Neutrophil (primary cell): ENCODE results near the gene SMU1.
"Not testable (repeated sequence)": the region's sequence is repeated elsewhere in the genome, so short reads cannot be mapped to it uniquely, and the experiment has no call there.

ENCODE experiments used
- H3K27ac ChIP-seq: fragments of 200-600 bp; sonication (generic); 2 replicates; pipeline ENCODE4 v1.5.1; 2016; ENCODE audit warnings: mild to moderate bottlenecking, moderate library complexity
- H3K27me3 ChIP-seq: fragments of 200-600 bp; sonication (generic); 2 replicates; pipeline ENCODE4 v1.6.0; 2016; ENCODE audit warnings: mild to moderate bottlenecking
- H3K36me3 ChIP-seq: fragments of 200-600 bp; sonication (generic); 2 replicates; pipeline ENCODE4 v1.5.1; 2017
- H3K4me1 ChIP-seq, 2 experiments: fragments of 200-600 bp in 1 of 2; sonication (generic) in 1 of 2; 1 replicate in 1 of 2; 2 replicates in 1 of 2; pipeline versions ENCODE4 v1.5.1 to v1.6.1; 2013 to 2016; ENCODE audit warnings: low read depth in 1 of 2, low read length in 1 of 2, mild to moderate bottlenecking in 1 of 2, moderate library complexity in 1 of 2; ENCODE audit not compliant: control insufficient read depth in 1 of 2, insufficient read depth in 1 of 2
- H3K4me3 ChIP-seq, 2 experiments: fragments of 200-600 bp in 1 of 2; sonication (generic) in 1 of 2; 1 replicate in 1 of 2; 2 replicates in 1 of 2; pipeline ENCODE4 v1.5.1; 2013 to 2016; ENCODE audit warnings: low read depth in 1 of 2, low read length in 1 of 2, mild to moderate bottlenecking in 1 of 2, moderate library complexity in 1 of 2
- H3K9me3 ChIP-seq: fragments of 200-600 bp; sonication (generic); 2 replicates; pipeline ENCODE4 v1.5.1; 2016
- CTCF ChIP-seq: fragments of 200-600 bp; sonication (generic); IDR thresholded peaks from 2 replicates; pipeline ENCODE4 v1.5.1; 2016; ENCODE audit warnings: antibody characterized with exemption

The SMU1 gene

DNA sequence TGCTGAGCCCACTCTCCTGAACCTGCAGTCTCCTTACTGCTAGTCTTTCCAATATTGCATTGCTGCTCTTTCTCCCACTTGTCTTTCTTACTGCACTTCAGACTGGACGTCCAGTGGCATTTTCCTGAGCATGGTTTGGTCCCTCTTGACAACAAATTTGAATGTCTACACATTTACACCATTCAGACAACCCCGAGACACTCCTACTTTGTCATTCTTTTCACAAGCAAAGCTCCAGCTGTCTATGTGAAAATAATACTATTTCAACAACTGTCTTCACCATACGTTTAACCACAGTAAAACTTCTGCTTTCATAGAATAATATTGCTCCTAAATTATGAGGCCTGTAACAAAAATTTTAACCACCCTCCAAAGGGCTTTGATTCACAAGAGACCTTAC lies 64.6 kb downstream of the SMU1 start:
- no peaks in the 10 kb centered on the region for H3K27me3 ChIP-seq
- H3K36me3 ChIP-seq = no peaks in the 10 kb centered on the region
- TF ChIP-seq CTCF = no peak
- no peaks in the 10 kb centered on the region for H3K9me3 ChIP-seq
- no peak overlapping the region for H3K4me3 ChIP-seq
- no peak overlapping the region for H3K27ac ChIP-seq
- peaks cover 0 to 4% of the 10 kb centered on the region in 2 experiments for H3K4me1 ChIP-seq

- H3K4me1 ChIP-seq = peaks cover 0 to 4% of the 10 kb centered on the region in 2 experiments
- no peaks in the 10 kb centered on the region for H3K27me3 ChIP-seq
- no peak overlapping the region for H3K4me3 ChIP-seq
- H3K27ac ChIP-seq = no peak overlapping the region
- no peaks in the 10 kb centered on the region for H3K36me3 ChIP-seq
- no peak for TF ChIP-seq CTCF
- H3K9me3 ChIP-seq = no peaks in the 10 kb centered on the region
Observed at GRCh38 chr9:33007755-33008154, 68.7 kb downstream of the SMU1 start.

GRCh38 chr9:33005335-33005734 lies 71.1 kb downstream of the SMU1 start:
- H3K27ac ChIP-seq, H3K4me3 ChIP-seq, H3K9me3 ChIP-seq, H3K36me3 ChIP-seq, H3K27me3 ChIP-seq: not testable (repeated sequence)
- peaks cover 5 to 13% of the 10 kb centered on the region in 2 experiments for H3K4me1 ChIP-seq

DNA sequence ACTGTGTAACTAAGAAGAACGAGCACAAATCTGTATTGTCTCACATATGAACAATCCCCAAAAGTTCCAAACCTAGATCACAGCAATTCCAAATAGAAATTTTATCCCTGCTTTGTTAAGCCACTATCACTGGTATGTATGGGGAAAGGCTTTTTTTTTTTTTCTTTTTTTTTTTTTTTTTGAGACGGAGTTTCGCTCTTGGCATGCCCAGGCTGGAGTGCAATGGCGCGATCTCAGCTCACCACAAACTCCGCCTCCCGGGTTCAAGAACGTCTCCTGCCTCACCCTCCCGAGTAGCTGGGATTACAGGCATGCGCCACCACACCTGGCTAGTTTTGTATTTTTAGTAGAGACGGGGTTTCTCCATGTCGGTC lies 75.8 kb downstream of the SMU1 start:
- peak overlapping the region; percentile 74 to 97 for H3K4me3 ChIP-seq
- peak overlapping the region; percentile 89 for H3K27ac ChIP-seq
- H3K27me3 ChIP-seq, H3K9me3 ChIP-seq: not testable (repeated sequence)
- peaks cover 13% of the 10 kb centered on the region for H3K36me3 ChIP-seq
- H3K4me1 ChIP-seq = peaks cover 5 to 13% of the 10 kb centered on the region in 2 experiments

- Histone ChIP-seq H3K36me3 (peaks cover 32% of the 10 kb centered on the region), H3K9me3 (no peaks in the 10 kb centered on the region), H3K4me3 (peak overlapping the region in 1 of 2 experiments; percentile 8), H3K27ac (peak overlapping the region; percentile 44), H3K4me1 (peaks cover 16 to 18% of the 10 kb centered on the region in 2 experiments), H3K27me3 (no peaks in the 10 kb centered on the region)
- TF ChIP-seq CTCF = no peak
Observed at GRCh38 chr9:32992595-32993238, 83.8 kb downstream of the SMU1 start.

DNA sequence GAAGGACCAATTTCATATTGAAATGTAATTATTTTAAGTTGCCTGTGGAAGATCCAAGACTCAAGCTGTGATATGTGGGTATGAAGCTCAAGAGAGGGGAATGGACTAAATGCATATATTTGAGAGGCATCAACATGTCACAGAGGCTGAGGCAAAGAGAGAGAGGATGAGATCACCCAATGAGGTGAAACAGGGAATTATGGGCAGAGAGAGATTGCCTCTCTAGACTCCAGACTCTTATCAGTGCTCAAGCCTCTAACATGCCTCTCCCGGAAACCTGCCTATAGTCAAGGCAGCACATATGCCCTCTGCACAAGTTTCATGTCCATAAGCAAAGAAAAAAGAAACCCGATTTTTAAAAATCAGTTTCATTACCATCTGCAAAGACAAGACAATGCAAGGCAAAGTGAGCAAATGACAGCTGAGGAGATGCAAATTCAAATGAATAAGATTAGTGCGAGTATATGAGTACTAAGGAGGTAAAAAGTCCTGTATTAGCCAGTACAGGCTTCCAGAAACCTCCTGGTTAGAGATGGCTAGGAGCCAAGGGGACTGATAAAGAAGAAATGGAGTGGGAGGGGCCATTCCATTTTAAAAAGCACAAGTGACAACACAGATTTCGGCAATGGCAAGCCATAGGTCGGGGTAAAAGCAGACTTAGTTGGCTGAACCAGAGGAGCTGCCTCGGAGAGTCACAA lies 84.4 kb downstream of the SMU1 start:
- Histone ChIP-seq H3K36me3 (peaks cover 37% of the 10 kb centered on the region), H3K27ac (no peak overlapping the region), H3K9me3 (no peaks in the 10 kb centered on the region), H3K4me1 (peaks cover 16 to 18% of the 10 kb centered on the region in 2 experiments), H3K27me3 (no peaks in the 10 kb centered on the region), H3K4me3 (no peak overlapping the region)
- no peak for TF ChIP-seq CTCF
